Fibroblast of lung (primary cell): ENCODE measurements around the gene KCMF1.

Source experiments
- EZH2 ChIP-seq: IDR thresholded peaks from 2 replicates; pipeline ENCODE4 v1.5.1; 2012; ENCODE audit warnings: low read length, control low read depth, mild to moderate bottlenecking; ENCODE audit errors: missing control alignments
- TF ChIP-seq, protein P1 (sequence below), 2 donors: IDR thresholded peaks in 1 of 2; conservative IDR thresholded peaks in 1 of 2; 1 replicate in 1 of 2; 2 replicates in 1 of 2; pipeline ENCODE4 v1.5.1; 2011 to 2012; ENCODE audit warnings: low read length in 2 of 2, control low read depth in 1 of 2, inconsistent platforms in 1 of 2, low read depth in 1 of 2, mild to moderate bottlenecking in 1 of 2

DNA sequence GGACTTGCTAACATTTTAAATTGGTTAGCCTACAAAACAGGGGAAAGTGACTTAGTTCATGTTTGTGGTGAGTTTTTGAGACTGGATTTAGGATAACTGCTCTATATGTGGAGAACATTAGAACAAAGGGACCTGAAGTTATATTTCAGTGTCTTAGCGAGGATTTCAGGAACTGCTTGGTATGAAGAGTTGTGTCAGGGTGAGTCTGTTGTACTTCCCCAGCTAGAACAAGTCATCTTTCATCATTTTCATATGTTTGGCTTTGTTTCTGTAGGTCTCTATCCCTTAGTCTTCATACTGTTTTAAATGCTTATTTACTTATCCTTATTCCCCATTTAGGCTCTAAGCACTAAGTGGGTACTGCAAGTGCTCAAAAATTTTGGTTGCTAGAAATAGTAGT is 41.9 kb downstream of the KCMF1 start:
- TF ChIP-seq, protein P1, sequence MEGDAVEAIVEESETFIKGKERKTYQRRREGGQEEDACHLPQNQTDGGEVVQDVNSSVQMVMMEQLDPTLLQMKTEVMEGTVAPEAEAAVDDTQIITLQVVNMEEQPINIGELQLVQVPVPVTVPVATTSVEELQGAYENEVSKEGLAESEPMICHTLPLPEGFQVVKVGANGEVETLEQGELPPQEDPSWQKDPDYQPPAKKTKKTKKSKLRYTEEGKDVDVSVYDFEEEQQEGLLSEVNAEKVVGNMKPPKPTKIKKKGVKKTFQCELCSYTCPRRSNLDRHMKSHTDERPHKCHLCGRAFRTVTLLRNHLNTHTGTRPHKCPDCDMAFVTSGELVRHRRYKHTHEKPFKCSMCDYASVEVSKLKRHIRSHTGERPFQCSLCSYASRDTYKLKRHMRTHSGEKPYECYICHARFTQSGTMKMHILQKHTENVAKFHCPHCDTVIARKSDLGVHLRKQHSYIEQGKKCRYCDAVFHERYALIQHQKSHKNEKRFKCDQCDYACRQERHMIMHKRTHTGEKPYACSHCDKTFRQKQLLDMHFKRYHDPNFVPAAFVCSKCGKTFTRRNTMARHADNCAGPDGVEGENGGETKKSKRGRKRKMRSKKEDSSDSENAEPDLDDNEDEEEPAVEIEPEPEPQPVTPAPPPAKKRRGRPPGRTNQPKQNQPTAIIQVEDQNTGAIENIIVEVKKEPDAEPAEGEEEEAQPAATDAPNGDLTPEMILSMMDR (conservative IDR thresholded peaks at IDR 0.05 in 1 of 2, IDR thresholded peaks at IDR 0.05 in 1 of 2; ENCODE audit: low read depth in 1 of 2, low read length in 2 of 2), result no peak
- no peak for TF ChIP-seq EZH2
